GM21360 (cell line): ENCODE measurements around the gene MTHFR.

ENCODE experiments used
- ATAC-seq: cut with Tn5 transposase; IDR thresholded peaks from one replicate; pipeline ENCODE4 v1.9.1; 2021; ENCODE audit warnings: mild to moderate bottlenecking, moderate library complexity; ENCODE audit not compliant: unreplicated experiment

MTHFR gene

GRCh38 chr1:11761988-11762406, 43.8 kb downstream of the MTHFR start, which contains the start of gene C1orf167:
TSS of gene C1orf167 (plus strand) at chr1:11762193. CDS start at chr1:11764401, 2,208 bp downstream.
- ATAC-seq: no peak

GRCh38 chr1:11761285-11761684, 44.5 kb downstream of the MTHFR start:
- no peak for ATAC-seq

GRCh38 chr1:11759791-11760190, 46.0 kb downstream of the MTHFR start:
- ATAC-seq: no peak

- no peak for ATAC-seq
Measured at GRCh38 chr1:11757047-11757446, 48.7 kb downstream of the MTHFR start.

- no peak for ATAC-seq
Measured at GRCh38 chr1:11753555-11754208, 52.1 kb downstream of the MTHFR start.

GRCh38 chr1:11752359-11753088, 53.2 kb downstream of the MTHFR start:
- ATAC-seq: no peak

- no peak for ATAC-seq
Measured at GRCh38 chr1:11751087-11751486, 54.7 kb downstream of the MTHFR start.

GRCh38 chr1:11749996-11750395, 55.8 kb downstream of the MTHFR start:
- ATAC-seq: no peak

- no peak for ATAC-seq
Measured at GRCh38 chr1:11749203-11749689, 56.5 kb downstream of the MTHFR start.

GRCh38 chr1:11748294-11749202, 57.2 kb downstream of the MTHFR start:
- no peak for ATAC-seq

GRCh38 chr1:11746795-11747487, 58.8 kb downstream of the MTHFR start:
- ATAC-seq: no peak

- ATAC-seq: no peak
Measured at GRCh38 chr1:11746092-11746491, 59.7 kb downstream of the MTHFR start.

- no peak for ATAC-seq
Measured at GRCh38 chr1:11744287-11744686, 61.5 kb downstream of the MTHFR start.

- ATAC-seq: no peak
Measured at GRCh38 chr1:11741919-11742558, 63.7 kb downstream of the MTHFR start.

- ATAC-seq: no peak
Measured at GRCh38 chr1:11741482-11741881, 64.3 kb downstream of the MTHFR start.

GRCh38 chr1:11740258-11741192, 65.2 kb downstream of the MTHFR start:
- ATAC-seq: no peak

- no peak for ATAC-seq
Measured at GRCh38 chr1:11738783-11739182, 67.0 kb downstream of the MTHFR start.

- ATAC-seq: no peak
Measured at GRCh38 chr1:11738096-11738495, 67.7 kb downstream of the MTHFR start.
